ENCODE results near the gene RIBC2.

RIBC2 gene

DNA sequence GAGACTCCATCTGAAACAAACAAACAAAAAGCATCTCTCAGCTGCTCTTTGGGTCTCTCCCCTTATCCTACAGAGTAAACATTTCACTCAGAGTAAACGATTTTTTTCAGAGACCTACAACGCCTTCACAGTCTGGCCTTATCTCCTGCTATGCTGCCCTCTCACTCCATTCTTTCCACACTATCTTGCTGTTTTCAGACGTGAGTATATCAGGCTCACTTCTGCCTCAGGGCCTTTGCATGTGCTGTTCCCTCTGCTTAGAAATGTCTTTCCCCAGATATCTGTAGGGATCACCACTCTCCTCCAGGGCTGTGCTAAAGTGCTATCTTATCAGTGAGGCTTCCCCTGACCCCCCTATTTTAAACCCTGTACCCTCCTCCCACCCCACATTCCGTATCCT is 6.5 kb downstream of the RIBC2 start:
- H3K4me2 ChIP-seq (ENCODE audit: low read length): no peak overlapping the region
- H3K9ac ChIP-seq: no peak overlapping the region
- TF ChIP-seq, protein P1, sequence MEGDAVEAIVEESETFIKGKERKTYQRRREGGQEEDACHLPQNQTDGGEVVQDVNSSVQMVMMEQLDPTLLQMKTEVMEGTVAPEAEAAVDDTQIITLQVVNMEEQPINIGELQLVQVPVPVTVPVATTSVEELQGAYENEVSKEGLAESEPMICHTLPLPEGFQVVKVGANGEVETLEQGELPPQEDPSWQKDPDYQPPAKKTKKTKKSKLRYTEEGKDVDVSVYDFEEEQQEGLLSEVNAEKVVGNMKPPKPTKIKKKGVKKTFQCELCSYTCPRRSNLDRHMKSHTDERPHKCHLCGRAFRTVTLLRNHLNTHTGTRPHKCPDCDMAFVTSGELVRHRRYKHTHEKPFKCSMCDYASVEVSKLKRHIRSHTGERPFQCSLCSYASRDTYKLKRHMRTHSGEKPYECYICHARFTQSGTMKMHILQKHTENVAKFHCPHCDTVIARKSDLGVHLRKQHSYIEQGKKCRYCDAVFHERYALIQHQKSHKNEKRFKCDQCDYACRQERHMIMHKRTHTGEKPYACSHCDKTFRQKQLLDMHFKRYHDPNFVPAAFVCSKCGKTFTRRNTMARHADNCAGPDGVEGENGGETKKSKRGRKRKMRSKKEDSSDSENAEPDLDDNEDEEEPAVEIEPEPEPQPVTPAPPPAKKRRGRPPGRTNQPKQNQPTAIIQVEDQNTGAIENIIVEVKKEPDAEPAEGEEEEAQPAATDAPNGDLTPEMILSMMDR (IDR thresholded peaks at IDR 0.05): no peak
- H3K27me3 ChIP-seq (ENCODE audit: control insufficient read depth, insufficient read depth, low read length): no peaks in the 10 kb centered on the region
- no peaks in the 10 kb centered on the region for H3K79me2 ChIP-seq
- H3K27ac ChIP-seq: no peak overlapping the region
- H3K4me1 ChIP-seq: no peaks in the 10 kb centered on the region
- no peaks in the 10 kb centered on the region for H3K36me3 ChIP-seq (ENCODE audit: control insufficient read depth, insufficient read depth, low read length)
- H2AFZ ChIP-seq: no peak overlapping the region
- no peaks in the 10 kb centered on the region for H3K9me3 ChIP-seq (ENCODE audit: control insufficient read depth, low read length)
- no peak overlapping the region for H3K4me3 ChIP-seq (ENCODE audit: low read depth, low read length)

DNA sequence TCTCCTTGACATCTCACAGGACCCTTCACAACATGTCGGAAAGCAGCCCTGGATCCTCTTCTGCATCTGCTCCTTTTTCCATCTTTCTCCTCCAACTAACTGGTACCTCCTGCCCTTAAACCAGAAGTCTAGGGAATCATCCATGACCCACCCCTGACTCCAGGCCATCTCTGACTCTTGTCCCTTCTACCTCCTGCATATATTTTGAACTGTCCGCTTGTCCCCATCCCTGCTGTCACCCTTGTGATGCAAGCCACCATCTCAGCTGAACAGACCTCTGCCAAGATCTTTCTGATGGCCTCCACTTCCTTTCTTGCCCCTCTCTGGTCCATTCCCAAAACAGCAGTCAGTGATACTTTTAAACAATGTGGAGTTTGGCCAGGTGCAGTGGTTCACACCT is 7.0 kb downstream of the RIBC2 start:
- no peak overlapping the region for H3K4me3 ChIP-seq (ENCODE audit: low read depth, low read length)
- no peaks in the 10 kb centered on the region for H3K9me3 ChIP-seq (ENCODE audit: control insufficient read depth, low read length)
- no peaks in the 10 kb centered on the region for H3K36me3 ChIP-seq (ENCODE audit: control insufficient read depth, insufficient read depth, low read length)
- no peak overlapping the region for H3K27ac ChIP-seq
- H3K4me2 ChIP-seq (ENCODE audit: low read length): no peak overlapping the region
- H3K79me2 ChIP-seq: no peaks in the 10 kb centered on the region
- H3K4me1 ChIP-seq: no peaks in the 10 kb centered on the region
- H3K27me3 ChIP-seq (ENCODE audit: control insufficient read depth, insufficient read depth, low read length): no peaks in the 10 kb centered on the region
- TF ChIP-seq, protein P1 (IDR thresholded peaks at IDR 0.05): no peak
- H3K9ac ChIP-seq: no peak overlapping the region
- no peak overlapping the region for H2AFZ ChIP-seq

DNA sequence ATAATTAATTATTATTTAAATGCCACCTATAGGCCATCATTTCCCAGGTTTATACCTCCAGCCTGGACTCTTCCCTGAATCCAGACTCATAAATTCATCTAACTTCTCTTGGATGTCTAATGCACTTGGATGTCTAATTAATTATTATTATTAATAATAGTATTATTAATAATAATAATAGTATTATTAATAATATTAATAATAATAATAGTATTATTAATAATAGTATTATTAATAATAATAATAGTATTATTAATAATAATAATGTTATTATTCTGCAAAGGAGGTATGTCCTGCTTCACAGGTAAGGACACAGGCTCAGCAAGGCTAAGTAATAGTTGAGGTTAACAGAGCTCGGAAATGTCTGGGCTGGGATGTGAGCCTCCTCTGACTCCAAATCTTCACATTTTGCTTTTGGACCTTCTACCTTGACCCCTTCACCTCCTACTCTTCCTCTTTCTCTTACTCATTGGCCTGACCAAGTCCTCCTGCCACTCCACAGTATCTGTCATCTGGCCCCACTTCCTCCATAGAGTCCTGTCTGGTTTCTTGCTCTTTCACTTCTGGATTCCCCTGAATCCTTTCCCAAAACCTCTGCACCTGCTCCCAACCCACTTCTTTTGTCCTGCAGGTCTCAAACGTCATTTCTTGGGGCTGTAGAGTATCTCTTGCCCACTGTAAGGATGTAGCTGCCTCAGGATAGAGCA is 8.0 kb downstream of the RIBC2 start:
- Histone ChIP-seq H3K79me2 (no peaks in the 10 kb centered on the region), H3K9me3 (ENCODE audit: control insufficient read depth, low read length) (no peaks in the 10 kb centered on the region), H3K9ac (no peak overlapping the region), H2AFZ (no peak overlapping the region), H3K4me1 (no peaks in the 10 kb centered on the region), H3K36me3 (ENCODE audit: control insufficient read depth, insufficient read depth, low read length) (no peaks in the 10 kb centered on the region), H3K27me3 (ENCODE audit: control insufficient read depth, insufficient read depth, low read length) (no peaks in the 10 kb centered on the region), H3K4me2 (ENCODE audit: low read length) (no peak overlapping the region), H3K4me3 (ENCODE audit: low read depth, low read length) (no peak overlapping the region), H3K27ac (no peak overlapping the region)
- TF ChIP-seq, protein P1 (IDR thresholded peaks at IDR 0.05): no peak

DNA sequence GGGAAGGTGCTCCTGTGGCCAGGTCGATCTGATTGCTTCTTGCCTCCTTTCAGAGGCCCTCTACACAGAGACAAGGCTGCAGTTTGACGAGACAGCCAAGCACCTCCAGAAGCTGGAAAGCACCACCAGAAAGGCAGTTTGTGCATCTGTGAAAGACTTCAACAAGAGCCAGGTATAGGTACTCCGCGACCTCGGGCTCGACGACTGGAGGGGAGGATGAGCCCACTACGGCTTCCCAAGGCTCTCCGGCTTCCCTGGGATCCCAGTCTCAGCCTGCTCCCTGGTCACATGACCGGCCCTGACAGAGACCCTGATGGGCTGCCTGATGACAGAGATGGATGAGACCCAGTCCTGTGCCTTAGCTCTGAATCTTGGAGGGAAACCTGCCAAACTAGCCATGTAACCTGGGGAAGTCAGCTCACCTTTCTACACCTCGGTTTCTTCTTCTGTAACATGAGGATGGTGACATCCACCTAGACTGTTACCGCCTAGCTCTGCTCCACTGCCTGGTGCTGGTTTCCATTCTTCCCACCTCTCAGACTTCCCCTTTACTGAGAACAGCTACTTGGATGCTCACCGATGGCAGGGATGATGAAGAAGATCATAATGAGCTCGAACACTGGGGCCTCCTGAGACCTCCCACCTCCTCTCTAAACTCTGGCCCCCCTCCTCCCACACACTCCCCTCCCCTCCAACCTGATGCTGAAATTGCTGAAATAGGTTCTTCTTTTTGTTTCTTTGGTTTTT is 8.9 kb downstream of the RIBC2 start:
- H3K9ac ChIP-seq: no peak overlapping the region

More for the DNA sequence above, 8.9 kb downstream of the RIBC2 start:
- H3K79me2 ChIP-seq: no peaks in the 10 kb centered on the region
- H3K4me3 ChIP-seq (ENCODE audit: low read depth, low read length): no peak overlapping the region
- TF ChIP-seq, protein P1 (IDR thresholded peaks at IDR 0.05): no peak
- H3K36me3 ChIP-seq (ENCODE audit: control insufficient read depth, insufficient read depth, low read length): no peaks in the 10 kb centered on the region
- no peaks in the 10 kb centered on the region for H3K9me3 ChIP-seq (ENCODE audit: control insufficient read depth, low read length)
- no peak overlapping the region for H2AFZ ChIP-seq
- no peaks in the 10 kb centered on the region for H3K27me3 ChIP-seq (ENCODE audit: control insufficient read depth, insufficient read depth, low read length)
- no peak overlapping the region for H3K27ac ChIP-seq
- H3K4me2 ChIP-seq (ENCODE audit: low read length): no peak overlapping the region
- no peaks in the 10 kb centered on the region for H3K4me1 ChIP-seq

Measured in parathyroid adenoma (tissue), 2 donors.